ENCODE data around the gene PPP1R12C.

The PPP1R12C gene

GRCh38 chr19:55091126-55091910 lies 26.1 kb downstream of the PPP1R12C start:
- no peak for DNase-seq

- DNase-seq: no peak
Measured at GRCh38 chr19:55090564-55090963, 26.9 kb downstream of the PPP1R12C start.

- no peak for DNase-seq
Measured at GRCh38 chr19:55089342-55089944, 28.0 kb downstream of the PPP1R12C start.

GRCh38 chr19:55088543-55089341 lies 28.7 kb downstream of the PPP1R12C start:
- peak in 39 of 51 donors; percentile 3 to 74 (median 40) for DNase-seq

GRCh38 chr19:55088021-55088451 lies 29.4 kb downstream of the PPP1R12C start:
- DNase-seq: no peak

- DNase-seq: no peak
Measured at GRCh38 chr19:55087542-55087901, 29.9 kb downstream of the PPP1R12C start.

- peak in 50 of 51 donors; percentile 5 to 89 (median 60) for DNase-seq
Measured at GRCh38 chr19:55086730-55087541, 30.5 kb downstream of the PPP1R12C start.

GRCh38 chr19:55085923-55086715 lies 31.3 kb downstream of the PPP1R12C start:
- DNase-seq: no peak

GRCh38 chr19:55084416-55084815 lies 33.0 kb downstream of the PPP1R12C start:
- DNase-seq: no peak

- DNase-seq: no peak
Measured at GRCh38 chr19:55083004-55083850, 34.2 kb downstream of the PPP1R12C start.

- no peak for DNase-seq
Measured at GRCh38 chr19:55082020-55082851, 35.2 kb downstream of the PPP1R12C start.

- DNase-seq: no peak
Measured at GRCh38 chr19:55081770-55082019, 35.7 kb downstream of the PPP1R12C start.

- peak in 7 of 51 donors; percentile 13 to 25 (median 19) for DNase-seq
Measured at GRCh38 chr19:55080968-55081769, 36.3 kb downstream of the PPP1R12C start.

- peak in 3 of 51 donors; percentile 4 to 10 (median 8) for DNase-seq
Measured at GRCh38 chr19:55080121-55080967, 37.1 kb downstream of the PPP1R12C start.

- no peak for DNase-seq
Measured at GRCh38 chr19:55079400-55080038, 37.9 kb downstream of the PPP1R12C start.

GRCh38 chr19:55078996-55079395 lies 38.4 kb downstream of the PPP1R12C start:
- no peak for DNase-seq
